ENCODE results near the gene STT3B. TPM values are rescaled to one million over a fixed set of nuclear protein-coding genes. Genes with fewer than 3 reads are reported as not detected.

STT3B gene
- total RNA-seq, 2 experiments from 2014 or later: 115 to 117 TPM

GRCh38 chr3:31613177-31613576 is 80.5 kb downstream of the STT3B start:
- Mint-ChIP-seq H3K4me1 (ENCODE audit: low read depth) (peaks cover 58% of the 10 kb centered on the region), H3K27ac (no peak overlapping the region), H3K4me3 (no peak overlapping the region), H3K36me3 (peaks cover 18% of the 10 kb centered on the region), H3K9me3 (peaks cover 2% of the 10 kb centered on the region), H3K27me3 (no peaks in the 10 kb centered on the region)
- intact Hi-C loops (cut with micrococcal nuclease): no loop called here
- DNase-seq: no peak
- CTCF ChIA-PET: interaction anchor here (0.9 to 1.2 kb wide), 2 partner anchors 12 to 23 kb away, joined by 3 to 4 read pairs; no protein-coding TSS in a partner anchor
- POLR2A ChIA-PET: no interaction called here

- Mint-ChIP-seq H3K4me3 (no peak overlapping the region), H3K36me3 (peaks cover 17% of the 10 kb centered on the region), H3K27ac (no peak overlapping the region), H3K9me3 (no peaks in the 10 kb centered on the region), H3K4me1 (ENCODE audit: low read depth) (peaks cover 53% of the 10 kb centered on the region), H3K27me3 (no peaks in the 10 kb centered on the region)
- intact Hi-C loops (cut with micrococcal nuclease): no loop called here
- ChIA-PET POLR2A (no interaction called here), CTCF (interaction anchor here (0.9 to 1.2 kb wide), 2 partner anchors 11 to 22 kb away, joined by 3 to 4 read pairs; no protein-coding TSS in a partner anchor)
- no peak for DNase-seq
These were observed 80.9 kb downstream of the STT3B start for GRCh38 chr3:31613654-31614053.

- ChIA-PET CTCF (no interaction called here), POLR2A (no interaction called here)
- Mint-ChIP-seq H3K9me3 (no peaks in the 10 kb centered on the region), H3K4me3 (no peak overlapping the region), H3K4me1 (ENCODE audit: low read depth) (peaks cover 50% of the 10 kb centered on the region), H3K36me3 (peaks cover 19% of the 10 kb centered on the region), H3K27me3 (no peaks in the 10 kb centered on the region), H3K27ac (no peak overlapping the region)
- intact Hi-C loops (cut with micrococcal nuclease): no loop called here
- no peak for DNase-seq
These were observed 81.6 kb downstream of the STT3B start for GRCh38 chr3:31614162-31614921.

- DNase-seq: no peak
- Mint-ChIP-seq H3K4me1 (ENCODE audit: low read depth) (peaks cover 46% of the 10 kb centered on the region), H3K27me3 (no peaks in the 10 kb centered on the region), H3K27ac (no peak overlapping the region), H3K36me3 (peaks cover 19% of the 10 kb centered on the region), H3K9me3 (no peaks in the 10 kb centered on the region), H3K4me3 (no peak overlapping the region)
- ChIA-PET POLR2A (no interaction called here), CTCF (no interaction called here)
- intact Hi-C loops (cut with micrococcal nuclease): no loop called here
These were observed 82.5 kb downstream of the STT3B start for GRCh38 chr3:31615071-31615875.

GRCh38 chr3:31616711-31617110 is 84.0 kb downstream of the STT3B start:
- peaks cover 49% of the 10 kb centered on the region for H3K4me1 Mint-ChIP-seq (ENCODE audit: low read depth)

GRCh38 chr3:31620656-31621055 is 87.9 kb downstream of the STT3B start:
- Mint-ChIP-seq H3K9me3 (no peaks in the 10 kb centered on the region), H3K27me3 (no peaks in the 10 kb centered on the region), H3K4me3 (no peak overlapping the region), H3K4me1 (ENCODE audit: low read depth) (peaks cover 26% of the 10 kb centered on the region), H3K36me3 (peaks cover 34% of the 10 kb centered on the region), H3K27ac (peak overlapping the region; percentile 47)
- no peak for DNase-seq
- POLR2A ChIA-PET: no interaction called here
- intact Hi-C loops (cut with micrococcal nuclease): no loop called here
- CTCF ChIA-PET: no interaction called here

More at GRCh38 chr3:31616711-31617110, 84.0 kb downstream of the STT3B start:
- Mint-ChIP-seq H3K4me3 (no peak overlapping the region), H3K27me3 (no peaks in the 10 kb centered on the region), H3K27ac (no peak overlapping the region), H3K36me3 (peaks cover 22% of the 10 kb centered on the region), H3K9me3 (no peaks in the 10 kb centered on the region)
- intact Hi-C loops (cut with micrococcal nuclease): no loop called here
- CTCF ChIA-PET: no interaction called here
- DNase-seq: no peak
- POLR2A ChIA-PET: no interaction called here

GRCh38 chr3:31621314-31621713 is 88.6 kb downstream of the STT3B start:
- peaks cover 40% of the 10 kb centered on the region for H3K36me3 Mint-ChIP-seq
- no peaks in the 10 kb centered on the region for H3K9me3 Mint-ChIP-seq
- ChIA-PET POLR2A (no interaction called here), CTCF (no interaction called here)
- H3K27me3 Mint-ChIP-seq: no peaks in the 10 kb centered on the region
- H3K27ac Mint-ChIP-seq: no peak overlapping the region
- H3K4me1 Mint-ChIP-seq (ENCODE audit: low read depth): peaks cover 24% of the 10 kb centered on the region
- DNase-seq: no peak
- intact Hi-C loops (cut with micrococcal nuclease): no loop called here
- H3K4me3 Mint-ChIP-seq: no peak overlapping the region

- Mint-ChIP-seq H3K4me1 (ENCODE audit: low read depth) (peaks cover 29% of the 10 kb centered on the region), H3K27ac (no peak overlapping the region), H3K36me3 (peaks cover 43% of the 10 kb centered on the region)
These were observed 90.0 kb downstream of the STT3B start for GRCh38 chr3:31622636-31623288.

GRCh38 chr3:31624083-31624709 is 91.5 kb downstream of the STT3B start:
- no peak overlapping the region for H3K4me3 Mint-ChIP-seq
- H3K4me1 Mint-ChIP-seq (ENCODE audit: low read depth): peaks cover 31% of the 10 kb centered on the region
- H3K27me3 Mint-ChIP-seq: no peaks in the 10 kb centered on the region
- ChIA-PET POLR2A (no interaction called here), CTCF (interaction anchor here (1.3 to 1.4 kb wide), 2 partner anchors 11 to 74 kb away, joined by 3 to 4 read pairs; no protein-coding TSS in a partner anchor)
- no peak for DNase-seq
- no peak overlapping the region for H3K27ac Mint-ChIP-seq
- H3K36me3 Mint-ChIP-seq: peaks cover 44% of the 10 kb centered on the region
- intact Hi-C loops (cut with micrococcal nuclease): no loop called here
- H3K9me3 Mint-ChIP-seq: no peaks in the 10 kb centered on the region

More at GRCh38 chr3:31622636-31623288, 90.0 kb downstream of the STT3B start:
- DNase-seq: no peak
- ChIA-PET POLR2A (no interaction called here), CTCF (no interaction called here)
- Mint-ChIP-seq H3K4me3 (no peak overlapping the region), H3K9me3 (no peaks in the 10 kb centered on the region), H3K27me3 (no peaks in the 10 kb centered on the region)
- intact Hi-C loops (cut with micrococcal nuclease): no loop called here

- ChIA-PET POLR2A (no interaction called here), CTCF (interaction anchor here (0.9 to 1.4 kb wide), 3 partner anchors 12 to 75 kb away, joined by 3 to 4 read pairs (median 3); no protein-coding TSS in a partner anchor)
- H3K36me3 Mint-ChIP-seq: peaks cover 54% of the 10 kb centered on the region
- H3K27ac Mint-ChIP-seq: no peak overlapping the region
- peaks cover 29% of the 10 kb centered on the region for H3K4me1 Mint-ChIP-seq (ENCODE audit: low read depth)
- DNase-seq: no peak
- no peaks in the 10 kb centered on the region for H3K9me3 Mint-ChIP-seq
- no peak overlapping the region for H3K4me3 Mint-ChIP-seq
- H3K27me3 Mint-ChIP-seq: no peaks in the 10 kb centered on the region
- intact Hi-C loops (cut with micrococcal nuclease): no loop called here
These were observed 92.6 kb downstream of the STT3B start for GRCh38 chr3:31625358-31625757.

- peaks cover 27% of the 10 kb centered on the region for H3K4me1 Mint-ChIP-seq (ENCODE audit: low read depth)
- peaks cover 61% of the 10 kb centered on the region for H3K36me3 Mint-ChIP-seq
- H3K4me3 Mint-ChIP-seq: no peak overlapping the region
- ChIA-PET POLR2A (interaction anchor here (0.6 kb wide), 1 partner anchor 35 kb away, joined by 3 read pairs; no protein-coding TSS in a partner anchor), CTCF (interaction anchor here (1.2 kb wide), 1 partner anchor 77 kb away, joined by 3 read pairs; no protein-coding TSS in a partner anchor)
- no peak overlapping the region for H3K27ac Mint-ChIP-seq
- H3K9me3 Mint-ChIP-seq: no peaks in the 10 kb centered on the region
- no peaks in the 10 kb centered on the region for H3K27me3 Mint-ChIP-seq
- no peak for DNase-seq
- intact Hi-C loops (cut with micrococcal nuclease): no loop called here
These were observed 96.3 kb downstream of the STT3B start for GRCh38 chr3:31629054-31629453.

- CTCF ChIA-PET: no interaction called here
These were observed 101.8 kb downstream of the STT3B start for GRCh38 chr3:31634476-31634875.

More at GRCh38 chr3:31634476-31634875, 101.8 kb downstream of the STT3B start:
- H3K4me1 Mint-ChIP-seq (ENCODE audit: low read depth): peaks cover 48% of the 10 kb centered on the region
- POLR2A ChIA-PET: no interaction called here
- H3K9me3 Mint-ChIP-seq: no peaks in the 10 kb centered on the region
- no peak overlapping the region for H3K4me3 Mint-ChIP-seq
- H3K36me3 Mint-ChIP-seq: peaks cover 56% of the 10 kb centered on the region
- intact Hi-C loops (cut with micrococcal nuclease): loop anchor here (10.0 kb wide), 1 partner anchor 420 kb away; no protein-coding TSS in a partner anchor
- no peak for DNase-seq
- no peaks in the 10 kb centered on the region for H3K27me3 Mint-ChIP-seq
- no peak overlapping the region for H3K27ac Mint-ChIP-seq

Data from activated CD4-positive, alpha-beta memory T cell treated with anti-CD3 and anti-CD28 coated beads for 36 hours (primary cell).